SK-N-MC (cell line): ENCODE results near the gene IFNA14.
"Not testable (repeated sequence)": the region's sequence is repeated elsewhere in the genome, so short reads cannot be mapped to it uniquely, and the experiment has no call there.

Experiments used
- EZH2 ChIP-seq: fragments of 200-600 bp; sonication (generic); IDR thresholded peaks from one replicate; pipeline ENCODE4 v1.6.1; 2017; ENCODE audit warnings: antibody characterized with exemption
- FOXP2 ChIP-seq: optimal IDR thresholded peaks from 2 replicates; pipeline ENCODE3; 2011; ENCODE audit warnings: mild to moderate bottlenecking, moderate library complexity; ENCODE audit not compliant: insufficient read depth; ENCODE audit errors: extremely low read length, control extremely low read depth
- POLR2AphosphoS5 ChIP-seq: IDR thresholded peaks from 2 replicates; pipeline ENCODE4 v1.6.1; 2012; ENCODE audit warnings: mild to moderate bottlenecking, low read depth, low read length, borderline replicate concordance

DNA sequence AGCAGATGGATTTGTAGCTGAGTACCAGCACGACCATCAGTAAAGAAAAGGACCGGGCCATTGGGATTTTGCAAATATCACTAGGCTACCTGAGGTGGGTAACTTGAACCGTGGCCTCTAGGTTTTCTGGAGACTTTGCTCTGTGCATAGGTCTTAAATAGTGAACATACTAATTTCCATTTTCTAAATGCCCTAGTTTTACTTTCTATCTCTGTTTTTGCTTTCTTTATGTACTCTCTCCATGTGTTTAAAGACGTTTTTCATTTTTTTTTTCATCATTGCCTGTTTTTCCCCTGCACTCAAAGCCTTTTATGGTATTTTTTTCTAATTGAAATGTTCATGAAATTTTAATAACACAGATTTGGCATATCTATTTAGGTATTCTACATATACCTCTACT, 37.7 kb downstream of the IFNA14 start, which contains the start of gene IFNA7:
- not testable (repeated sequence) for TF ChIP-seq POLR2AphosphoS5, FOXP2, EZH2
